ENCODE results near the gene USP7. TPM values are rescaled to one million over a fixed set of nuclear protein-coding genes. Genes with fewer than 3 reads are reported as not detected.
"Not testable (repeated sequence)": the region's sequence is repeated elsewhere in the genome, so short reads cannot be mapped to it uniquely, and the experiment has no call there.

The USP7 gene
- total RNA-seq, 4 donors from 2014 or later, result 62.5 to 109 (median 89.1) TPM

DNA sequence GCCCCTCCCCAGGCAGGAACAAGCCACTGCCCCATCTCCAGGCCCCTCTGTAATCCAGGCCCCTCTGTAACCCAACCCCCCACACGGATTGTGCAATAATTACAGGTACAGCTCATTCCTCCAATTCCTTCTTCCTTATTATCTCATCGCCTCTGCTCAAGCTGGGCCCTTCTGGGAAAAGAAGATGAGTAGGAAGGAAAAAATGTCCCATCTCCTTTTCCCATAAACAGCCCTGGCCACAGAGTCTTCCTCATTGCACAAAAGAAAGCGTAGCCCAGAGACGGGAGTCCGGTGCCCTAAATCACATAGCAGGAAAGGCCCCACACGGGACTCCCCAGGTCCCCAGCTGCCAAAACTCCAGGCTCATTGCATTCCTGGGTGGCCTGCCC is 85.2 kb downstream of the USP7 start:
- Histone ChIP-seq H3K4me1 (peaks cover 9 to 26% (median 13%) of the 10 kb centered on the region in 3 donors), H3K36me3 (no peaks in the 10 kb centered on the region), H3K9me3 (no peaks in the 10 kb centered on the region), H3K4me3 (no peak overlapping the region), H3K27me3 (peaks cover 0 to 10% (median 0%) of the 10 kb centered on the region in 4 donors), H3K27ac (peak overlapping the region; percentile 42 to 73 (median 65))
- no peak for DNase-seq
- TF ChIP-seq, protein P1, sequence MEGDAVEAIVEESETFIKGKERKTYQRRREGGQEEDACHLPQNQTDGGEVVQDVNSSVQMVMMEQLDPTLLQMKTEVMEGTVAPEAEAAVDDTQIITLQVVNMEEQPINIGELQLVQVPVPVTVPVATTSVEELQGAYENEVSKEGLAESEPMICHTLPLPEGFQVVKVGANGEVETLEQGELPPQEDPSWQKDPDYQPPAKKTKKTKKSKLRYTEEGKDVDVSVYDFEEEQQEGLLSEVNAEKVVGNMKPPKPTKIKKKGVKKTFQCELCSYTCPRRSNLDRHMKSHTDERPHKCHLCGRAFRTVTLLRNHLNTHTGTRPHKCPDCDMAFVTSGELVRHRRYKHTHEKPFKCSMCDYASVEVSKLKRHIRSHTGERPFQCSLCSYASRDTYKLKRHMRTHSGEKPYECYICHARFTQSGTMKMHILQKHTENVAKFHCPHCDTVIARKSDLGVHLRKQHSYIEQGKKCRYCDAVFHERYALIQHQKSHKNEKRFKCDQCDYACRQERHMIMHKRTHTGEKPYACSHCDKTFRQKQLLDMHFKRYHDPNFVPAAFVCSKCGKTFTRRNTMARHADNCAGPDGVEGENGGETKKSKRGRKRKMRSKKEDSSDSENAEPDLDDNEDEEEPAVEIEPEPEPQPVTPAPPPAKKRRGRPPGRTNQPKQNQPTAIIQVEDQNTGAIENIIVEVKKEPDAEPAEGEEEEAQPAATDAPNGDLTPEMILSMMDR (IDR thresholded peaks at IDR 0.05), result no peak
- TF ChIP-seq POLR2A (IDR thresholded peaks at IDR 0.05), result no peak
- 16 to 33% methylated on average over 5 to 6 of the region's 6 CpGs for WGBS, 2 donors
- intact Hi-C loops (cut with DNase I), result loop anchor here (10.0 kb wide), 1 partner anchor 84 kb away; the partner anchor contains the start of genes PMM2 and TMEM186

DNA sequence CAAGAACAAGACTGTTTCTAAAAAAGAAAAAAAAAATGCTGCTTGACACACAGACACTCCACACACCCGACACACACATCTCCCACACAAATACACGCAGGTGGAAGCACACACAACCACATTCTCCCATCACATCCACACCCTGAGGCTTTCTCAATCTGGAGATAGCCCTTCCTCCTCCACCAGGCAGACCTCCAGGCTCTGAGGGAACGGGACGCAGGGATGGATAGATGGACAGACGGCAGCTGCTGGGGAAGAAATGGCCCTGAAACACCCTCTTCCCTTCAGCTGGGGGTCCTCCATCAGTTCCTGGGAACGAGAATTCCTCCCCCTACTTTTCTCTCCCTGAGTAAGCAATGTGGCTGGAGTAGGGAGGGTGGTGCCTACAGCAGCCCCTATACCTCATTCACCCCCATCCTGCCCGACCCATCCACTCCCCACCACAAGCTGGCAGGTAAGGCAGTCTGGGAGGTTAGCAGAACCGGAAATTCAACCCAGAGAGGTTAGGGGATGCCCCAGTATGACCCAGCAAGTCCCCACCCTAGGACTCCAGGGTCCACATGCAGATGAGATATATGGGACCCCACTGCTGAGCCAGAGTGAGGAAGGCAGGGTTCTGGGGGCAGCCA is 85.7 kb downstream of the USP7 start:
- WGBS, 2 donors, result 58 to 71% methylated on average over 3 to 6 of the region's 8 CpGs
- Histone ChIP-seq H3K9me3 (no peaks in the 10 kb centered on the region), H3K4me1 (peaks cover 9 to 26% (median 13%) of the 10 kb centered on the region in 3 donors), H3K36me3 (no peaks in the 10 kb centered on the region), H3K4me3 (no peak overlapping the region), H3K27me3 (peaks cover 0 to 6% (median 0%) of the 10 kb centered on the region in 4 donors), H3K27ac (peak overlapping the region; percentile 42 to 73 (median 65))
- DNase-seq, result no peak
- TF ChIP-seq, protein P1 (IDR thresholded peaks at IDR 0.05), result no peak
- no peak for TF ChIP-seq POLR2A (IDR thresholded peaks at IDR 0.05)
- intact Hi-C loops (cut with DNase I), result loop anchor here (10.0 kb wide), 1 partner anchor 83 kb away; the partner anchor contains the start of genes PMM2 and TMEM186

DNA sequence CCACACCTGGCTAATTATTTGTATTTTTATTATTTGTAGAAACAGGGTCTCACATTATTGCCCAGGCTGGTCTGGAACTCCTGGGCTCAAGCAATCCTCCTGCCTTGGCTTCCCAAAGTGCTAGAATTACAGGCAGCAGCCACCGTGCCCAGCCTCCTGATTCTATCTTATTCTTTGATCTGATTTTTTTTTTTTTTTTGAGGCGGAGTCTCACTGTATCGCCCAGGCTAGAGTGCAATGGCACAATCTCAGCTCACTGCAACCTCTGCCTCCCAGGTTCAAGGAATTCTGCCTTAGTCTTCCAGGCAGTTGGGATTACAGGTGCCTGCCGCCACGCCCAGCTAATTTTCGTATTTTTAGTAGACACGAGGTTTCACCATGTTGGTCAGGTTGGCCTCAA is 88.4 kb downstream of the USP7 start:
- 71 to 78% methylated on average over 7 of the region's 7 CpGs for WGBS, 2 donors
- DNase-seq, H3K4me3 ChIP-seq, H3K36me3 ChIP-seq, H3K9me3 ChIP-seq, H3K27me3 ChIP-seq: not testable (repeated sequence)
- Histone ChIP-seq H3K27ac (peak overlapping the region in 1 of 4 donors; percentile 39), H3K4me1 (peaks cover 9 to 44% (median 16%) of the 10 kb centered on the region in 3 donors)
- intact Hi-C loops (cut with DNase I), result loop anchor here (10.0 kb wide), 1 partner anchor 81 kb away; the partner anchor contains the start of genes PMM2 and TMEM186

DNA sequence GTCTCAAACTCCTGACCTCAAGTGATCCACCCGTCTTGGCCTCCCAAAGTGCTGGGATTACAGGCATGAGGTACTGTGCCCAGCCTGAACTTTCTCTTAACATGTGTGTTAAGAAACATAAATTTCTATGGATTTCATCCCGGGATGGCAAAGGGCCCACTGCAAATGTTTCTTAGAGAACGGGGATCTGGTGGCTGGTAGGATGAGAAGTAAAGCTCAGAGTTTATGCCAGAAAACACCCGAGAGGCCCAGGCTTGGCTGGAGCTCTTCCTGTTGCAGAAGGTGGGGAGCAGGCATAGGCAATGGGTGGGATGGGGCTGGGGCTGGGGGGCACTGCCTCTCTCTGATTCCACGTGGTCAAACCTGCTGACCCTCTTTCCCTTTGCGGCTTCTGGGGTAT is 89.3 kb downstream of the USP7 start:
- Histone ChIP-seq H3K9me3 (no peaks in the 10 kb centered on the region), H3K4me3 (no peak overlapping the region), H3K27me3 (no peaks in the 10 kb centered on the region), H3K4me1 (peaks cover 9 to 49% (median 24%) of the 10 kb centered on the region in 3 donors), H3K36me3 (no peaks in the 10 kb centered on the region), H3K27ac (no peak overlapping the region)
- TF ChIP-seq, protein P1 (IDR thresholded peaks at IDR 0.05), result no peak
- TF ChIP-seq POLR2A (IDR thresholded peaks at IDR 0.05), result no peak
- intact Hi-C loops (cut with DNase I), result loop anchor here (10.0 kb wide), 1 partner anchor 80 kb away; the partner anchor contains the start of genes PMM2 and TMEM186
- no peak for DNase-seq
- 40% methylated on average over 6 of the region's 6 CpGs for WGBS, 2 donors

DNA sequence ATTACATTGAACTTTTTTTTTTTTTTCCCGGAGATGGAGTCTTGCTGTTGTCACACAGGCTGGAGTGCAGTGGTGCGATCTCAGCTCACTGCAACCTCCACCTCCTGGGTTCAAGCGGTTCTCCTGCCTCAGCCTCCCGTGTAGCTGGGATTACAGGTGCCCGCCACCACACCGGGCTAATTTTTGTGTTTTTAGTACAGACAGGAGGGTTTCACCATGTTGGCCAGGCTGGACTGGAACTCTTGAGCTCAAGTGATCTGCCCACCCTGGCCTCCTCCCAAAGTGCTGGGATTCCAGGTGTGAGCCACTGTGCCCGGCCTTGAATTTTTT is 89.9 kb downstream of the USP7 start:
- not testable (repeated sequence) for DNase-seq, H3K4me3 ChIP-seq, H3K36me3 ChIP-seq, H3K9me3 ChIP-seq, H3K27me3 ChIP-seq, H3K27ac ChIP-seq
- intact Hi-C loops (cut with DNase I), result loop anchor here (10.0 kb wide), 1 partner anchor 79 kb away; the partner anchor contains the start of genes PMM2 and TMEM186
- 97 to 98% methylated on average over 6 to 7 of the region's 7 CpGs for WGBS, 2 donors
- peaks cover 8 to 49% (median 22%) of the 10 kb centered on the region in 3 donors for H3K4me1 ChIP-seq

Data from esophagus squamous epithelium (tissue), 5 donors.